SH-SY5Y (cell line): ENCODE results near the gene PPP2R2C.

ENCODE experiments used
- GATA2 ChIP-seq: IDR thresholded peaks from 2 replicates; pipeline ENCODE4 v1.6.1; 2011; ENCODE audit warnings: mild to moderate bottlenecking, low read depth, low read length
- GATA3 ChIP-seq: IDR thresholded peaks from 2 replicates; pipeline ENCODE4 v1.6.1; 2011; ENCODE audit warnings: low read depth, mild to moderate bottlenecking, low read length, moderate library complexity

DNA sequence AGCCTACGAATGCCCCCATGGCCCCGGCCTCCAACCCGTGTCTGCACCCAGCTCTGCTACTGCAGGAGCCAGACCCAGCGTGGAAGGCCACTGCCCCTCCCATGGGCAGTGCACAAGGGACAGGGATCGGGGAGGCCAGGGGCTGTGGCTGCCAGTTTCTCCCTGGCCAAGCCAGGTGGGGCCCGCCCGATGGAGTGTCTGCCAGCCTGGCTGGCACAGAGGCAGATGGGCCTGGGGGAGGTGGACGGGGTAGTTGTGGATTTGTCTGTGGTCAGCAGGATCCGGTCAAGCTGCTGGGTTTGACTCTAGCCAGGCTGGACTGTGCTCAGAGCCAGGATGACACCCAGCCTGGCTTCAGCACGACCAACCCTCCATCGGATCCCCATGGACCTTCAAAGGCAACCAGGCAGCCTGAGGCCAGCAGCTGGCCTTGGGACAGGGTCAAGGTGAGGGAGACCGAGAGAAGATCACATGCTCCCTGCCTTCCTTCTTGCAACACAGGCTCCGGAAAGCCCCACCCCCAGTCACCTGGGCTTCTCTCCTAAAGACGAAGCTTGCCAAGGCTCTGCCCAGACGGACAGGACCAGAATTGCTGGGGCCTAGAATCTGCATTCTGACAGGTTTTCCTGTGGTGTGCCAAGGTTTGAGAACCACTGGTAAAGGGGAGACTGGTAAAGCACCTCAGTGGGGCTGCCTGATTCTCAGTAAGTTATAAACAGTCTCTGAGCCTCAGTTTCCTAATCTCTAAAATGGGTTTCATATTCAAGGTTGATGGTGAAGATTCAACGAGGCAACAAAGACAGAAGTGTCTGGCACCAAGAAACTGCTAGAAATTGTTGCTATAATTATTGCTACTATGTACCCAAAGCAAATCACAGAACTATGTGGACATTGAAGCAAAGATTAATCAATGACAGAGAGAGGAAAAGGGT, 78.6 kb downstream of the PPP2R2C start:
- TF ChIP-seq GATA2 (no peak), GATA3 (no peak)
